HG03064 (cell line): ENCODE results near the gene C10orf90.

Experiments used
- ATAC-seq: cut with Tn5 transposase; IDR thresholded peaks from one replicate; pipeline ENCODE4 v1.9.1; 2021; ENCODE audit warnings: low read depth; ENCODE audit not compliant: unreplicated experiment

Gene C10orf90

DNA sequence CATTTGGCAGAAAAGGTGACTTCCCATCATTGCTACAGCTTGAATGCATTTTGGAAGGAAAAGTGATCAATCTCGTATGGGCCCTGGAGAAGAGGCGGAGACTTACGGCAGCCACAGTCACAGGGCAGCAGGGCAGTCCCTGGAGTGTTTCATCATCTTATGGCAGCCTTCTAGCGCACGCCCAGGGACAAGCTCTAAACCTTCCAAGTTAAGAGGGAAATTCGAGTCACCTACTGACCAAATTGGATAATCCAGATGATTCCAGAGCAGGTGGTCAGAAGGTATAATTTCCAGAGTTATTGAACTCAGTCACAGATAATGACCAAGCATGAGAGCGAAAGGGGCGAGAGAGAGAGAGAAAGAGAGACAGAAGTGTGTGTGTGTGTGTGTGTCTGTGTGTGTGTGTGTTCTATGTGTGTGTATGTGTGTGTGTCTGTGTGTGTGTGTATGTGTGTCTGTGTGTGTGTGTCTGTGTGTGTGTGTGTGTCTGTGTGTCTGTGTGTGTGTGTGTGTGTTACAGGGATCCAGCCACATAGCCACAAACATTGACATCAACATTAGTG, 158.5 kb downstream of the C10orf90 start:
- ATAC-seq: no peak

DNA sequence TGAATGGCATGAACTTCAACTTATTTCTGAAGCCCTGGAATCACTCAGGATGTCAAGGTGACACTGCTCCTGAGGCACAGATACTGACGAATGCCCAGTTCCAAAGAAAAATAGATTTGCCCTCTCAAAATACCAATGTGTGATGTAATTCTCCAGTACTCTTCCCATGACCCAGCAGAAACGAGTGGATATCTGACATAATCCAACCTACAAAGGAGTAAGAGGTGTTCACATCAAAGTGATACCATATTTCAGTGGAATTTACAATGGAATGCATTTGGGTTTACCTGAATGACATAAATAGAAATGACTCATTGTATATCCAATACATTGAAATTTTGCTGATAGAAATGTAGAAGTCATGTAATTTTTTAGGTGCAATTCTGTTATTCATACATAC, 161.3 kb downstream of the C10orf90 start:
- ATAC-seq: no peak

DNA sequence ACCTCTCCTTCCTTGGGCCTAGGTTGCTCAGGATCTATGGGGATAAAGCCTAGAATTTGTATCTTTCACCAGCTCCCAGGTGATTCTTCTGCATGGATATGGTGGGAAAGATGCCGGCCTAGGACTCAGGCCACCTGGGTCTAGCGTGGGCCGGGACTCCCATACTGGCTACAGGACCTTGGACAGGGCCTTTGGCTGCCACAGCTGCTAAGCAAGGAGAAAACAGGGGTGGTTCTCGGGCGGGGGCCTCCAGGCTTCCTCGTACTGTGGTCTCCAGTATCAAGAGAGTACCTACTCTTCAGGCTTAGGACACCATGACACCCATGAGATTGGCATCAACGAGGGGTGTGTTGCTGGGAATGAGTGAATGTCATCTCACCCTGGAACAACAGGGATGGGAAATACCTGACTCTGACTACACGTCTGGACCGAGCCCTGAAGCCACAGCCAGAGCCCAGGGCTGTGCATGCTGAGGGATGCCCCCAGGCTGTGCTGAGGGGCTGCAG, 161.9 kb downstream of the C10orf90 start:
- no peak for ATAC-seq

DNA sequence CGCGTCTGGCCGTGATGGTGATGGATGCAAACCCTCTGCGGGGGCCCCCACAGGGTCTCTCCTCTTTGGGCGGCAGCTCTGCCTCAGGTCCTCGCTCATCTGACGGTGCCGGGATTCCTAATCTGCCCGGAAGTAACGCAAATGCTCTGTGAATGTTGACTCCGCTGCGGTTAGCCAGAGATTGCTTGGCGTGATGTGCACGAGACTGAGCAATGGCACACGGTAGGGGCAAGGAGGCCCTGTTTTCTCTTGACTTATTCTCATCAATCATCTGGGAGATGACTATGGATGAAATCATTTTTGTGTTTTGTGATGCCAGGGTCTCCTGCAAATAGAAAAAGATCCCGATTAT, 165.8 kb downstream of the C10orf90 start:
- no peak for ATAC-seq

DNA sequence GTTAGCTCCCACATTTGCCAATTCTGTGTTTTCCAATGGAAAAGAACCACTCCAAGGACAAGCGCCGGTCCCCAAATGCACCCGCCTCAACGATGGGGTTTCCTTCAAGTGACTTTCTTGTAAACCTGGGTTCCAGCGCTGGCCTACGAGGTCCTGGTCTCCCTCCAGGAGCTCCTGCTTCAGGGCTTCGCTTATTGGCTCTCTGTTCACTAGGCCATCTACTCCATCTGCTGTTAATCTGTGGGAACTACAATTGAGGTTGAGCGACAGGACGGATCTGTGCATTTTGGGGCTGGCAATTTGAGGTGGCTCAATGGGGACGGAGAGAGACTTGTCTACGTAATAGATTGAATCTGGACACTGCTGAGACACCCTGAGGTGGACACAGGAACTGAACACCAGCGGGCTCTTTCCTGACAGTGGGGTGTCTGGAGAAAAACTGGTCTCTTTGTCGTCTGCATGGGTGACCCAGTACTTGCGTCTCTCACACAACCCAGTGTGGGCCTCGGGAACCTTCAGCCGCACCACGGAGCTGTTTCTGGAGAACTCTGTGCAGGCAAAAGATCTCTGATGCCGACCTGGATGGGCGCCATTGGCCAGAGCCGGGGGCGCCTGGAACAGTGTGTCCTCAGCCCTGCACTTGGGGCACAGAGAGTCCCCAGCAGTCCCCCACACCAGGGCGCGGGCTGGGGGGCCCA, 166.3 kb downstream of the C10orf90 start:
- no peak for ATAC-seq

DNA sequence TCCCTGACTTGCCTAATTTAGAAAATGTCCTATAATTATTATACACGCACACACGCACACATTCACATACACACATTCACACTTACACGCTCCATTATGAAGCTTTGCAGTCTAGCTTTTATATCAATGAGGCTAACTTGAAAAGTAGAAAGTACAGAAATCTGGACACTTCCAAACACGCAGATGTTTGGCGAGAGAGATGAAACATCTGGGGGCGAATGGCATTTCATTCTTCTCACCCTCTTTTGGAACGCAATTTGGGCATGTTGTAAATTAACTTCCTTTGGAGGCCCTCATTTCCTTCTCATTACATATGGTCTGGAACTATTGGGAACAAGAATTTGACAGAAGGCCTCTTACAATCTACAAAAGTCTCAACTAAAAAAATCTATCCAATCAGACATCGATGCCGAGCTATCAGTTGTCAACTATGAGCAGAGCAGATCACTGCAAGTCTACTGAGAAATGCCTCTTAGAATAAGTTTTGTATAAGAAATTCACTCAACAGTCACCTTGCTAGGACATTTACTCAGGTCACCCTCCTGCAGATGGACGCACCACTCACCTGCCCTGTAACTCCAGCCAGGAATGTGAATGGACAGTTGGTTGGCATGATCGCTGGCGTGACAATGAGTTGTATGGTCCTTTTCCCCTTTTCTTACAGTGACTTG, 167.0 kb downstream of the C10orf90 start:
- ATAC-seq: no peak

DNA sequence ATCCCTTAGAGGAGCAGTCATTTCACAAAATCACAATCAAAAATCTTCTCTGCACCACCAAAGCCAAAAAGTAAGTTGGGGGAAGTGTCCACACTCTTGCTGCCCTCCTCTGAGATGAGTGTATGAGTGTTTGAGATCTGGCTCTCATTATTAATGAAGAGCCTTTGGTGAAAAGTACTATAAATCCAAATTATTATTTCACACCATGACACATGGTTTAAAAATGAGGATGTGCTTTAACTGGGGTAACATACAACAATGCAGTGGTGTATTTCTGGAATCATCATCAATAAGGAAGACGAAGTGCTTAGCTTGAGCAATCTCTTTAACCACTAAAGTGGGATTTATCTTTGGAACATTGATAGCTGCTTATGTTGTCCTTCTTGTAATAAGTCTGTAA, 168.1 kb downstream of the C10orf90 start:
- ATAC-seq: no peak

DNA sequence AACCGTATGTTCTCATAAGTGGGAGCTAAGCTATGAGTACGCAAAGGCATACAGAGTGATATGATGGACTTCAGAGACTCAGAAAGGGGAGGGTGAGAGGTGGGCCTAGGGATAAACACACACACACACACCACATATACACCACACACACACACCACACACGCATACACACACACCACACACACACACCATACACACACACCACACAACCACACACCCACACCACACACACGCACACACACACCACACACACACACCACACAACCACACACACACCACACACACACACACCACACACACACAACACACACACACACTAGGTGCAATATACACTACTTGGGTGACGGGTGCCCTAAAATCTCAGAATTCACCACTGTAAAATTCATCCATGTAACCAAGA, 168.7 kb downstream of the C10orf90 start:
- ATAC-seq: no peak

DNA sequence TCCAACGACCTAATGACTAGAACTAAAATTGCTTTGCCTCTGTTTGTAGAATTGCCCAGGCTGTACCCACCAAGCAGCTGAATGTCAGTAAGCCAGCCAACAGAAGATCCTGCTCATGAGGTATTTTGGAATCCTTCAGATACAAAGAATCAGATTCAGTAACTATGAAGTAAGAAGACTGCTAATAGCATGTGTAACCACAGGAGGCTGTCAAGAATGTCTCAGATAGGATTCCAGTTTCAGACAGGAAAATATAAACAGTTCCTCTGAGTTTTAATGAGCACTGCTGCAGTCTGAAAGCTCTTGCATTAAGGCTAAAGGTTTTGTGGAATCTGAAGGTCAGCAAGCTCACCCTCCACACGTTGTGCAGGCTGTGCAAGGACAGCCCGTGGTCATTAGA, 169.6 kb downstream of the C10orf90 start:
- ATAC-seq: no peak

DNA sequence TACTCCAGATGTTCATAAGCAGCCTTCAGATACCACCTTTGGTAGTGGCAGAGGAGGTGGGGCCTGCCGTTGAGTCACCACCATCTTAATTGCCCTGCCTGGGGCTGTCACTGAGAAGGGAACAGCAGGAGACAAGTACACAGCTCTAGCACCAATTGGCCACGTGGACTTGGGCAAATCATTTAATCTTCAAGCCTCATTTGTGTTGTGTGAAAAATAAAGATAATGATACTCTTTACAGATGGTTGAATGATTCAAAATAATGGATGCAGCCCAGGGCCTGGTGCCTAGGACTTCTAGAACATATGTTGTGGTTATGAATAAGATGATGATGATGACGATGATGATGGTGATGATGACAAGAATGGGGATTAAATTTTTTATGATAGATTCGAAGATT, 170.3 kb downstream of the C10orf90 start:
- no peak for ATAC-seq

DNA sequence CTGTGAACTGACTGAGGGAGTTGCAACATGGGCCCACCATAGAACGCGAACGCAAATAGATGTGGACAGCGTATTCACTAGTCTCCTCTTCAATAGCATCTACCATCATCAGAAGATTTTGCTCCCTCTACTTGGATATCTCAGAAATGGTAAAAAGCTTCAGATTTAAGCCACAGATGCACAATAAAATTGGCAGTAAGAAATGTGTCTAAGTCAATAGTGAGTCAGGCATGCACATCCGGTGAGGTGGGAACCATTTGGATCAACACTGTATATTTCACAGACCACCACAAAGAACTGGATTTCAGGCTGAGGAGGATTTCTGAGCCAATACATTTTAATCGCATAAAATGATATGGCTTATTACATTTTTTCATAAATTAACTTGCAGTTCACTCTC, 170.7 kb downstream of the C10orf90 start:
- ATAC-seq: no peak

DNA sequence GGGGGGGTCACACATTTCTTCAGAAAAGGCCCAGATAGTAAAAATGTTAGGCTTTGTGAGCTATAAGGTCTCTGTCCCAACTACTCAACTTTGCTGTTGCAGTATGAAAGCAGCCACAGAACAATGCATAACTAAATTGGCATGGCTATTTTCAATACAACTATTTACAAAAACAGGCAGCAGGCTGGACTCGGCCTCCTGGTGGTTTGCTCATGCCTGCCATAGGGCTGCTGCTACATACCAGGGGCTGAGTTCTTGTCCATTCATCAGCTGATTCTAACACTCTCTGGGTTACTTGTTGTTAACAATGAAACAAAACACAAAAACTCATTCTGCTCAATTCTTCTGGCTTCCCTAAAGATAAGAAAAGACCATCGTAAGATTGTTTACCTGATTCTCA, 172.8 kb downstream of the C10orf90 start:
- ATAC-seq: no peak

DNA sequence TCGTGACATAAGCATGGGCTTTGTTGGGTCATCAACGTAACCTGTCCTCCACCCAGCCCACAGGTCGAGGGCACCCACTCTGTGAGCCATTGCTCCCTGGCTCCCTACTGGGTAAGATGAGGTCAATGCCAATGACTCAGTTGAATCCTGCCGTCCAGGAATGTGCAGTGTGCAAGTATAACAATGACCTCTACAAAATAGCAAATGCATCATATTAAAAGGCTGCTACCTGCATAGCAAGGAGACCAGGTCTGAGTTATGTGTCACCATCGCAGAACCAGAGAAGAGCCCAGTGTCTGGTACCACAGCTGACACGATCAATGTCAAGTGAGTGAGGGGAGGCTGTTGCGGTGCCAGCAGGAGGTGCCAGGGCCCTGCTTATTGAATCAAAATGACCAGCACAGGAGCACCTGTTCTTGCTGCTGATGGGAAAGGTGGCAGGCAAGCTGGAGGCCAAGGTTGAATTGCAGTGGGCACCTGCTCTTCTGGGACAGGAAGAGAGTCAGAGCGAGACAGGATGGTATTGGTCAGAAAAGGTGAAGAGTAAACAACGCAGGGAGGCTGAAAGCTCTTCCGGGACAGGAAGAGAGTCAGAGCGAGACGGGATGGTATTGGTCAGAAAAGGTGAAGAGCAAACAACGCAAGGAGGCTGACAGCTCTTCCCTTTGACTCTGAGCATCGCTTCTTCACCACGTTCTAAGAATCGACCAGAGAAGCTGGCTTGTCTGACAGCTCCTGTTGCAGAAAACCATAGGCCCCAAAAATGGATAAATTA, 173.5 kb downstream of the C10orf90 start:
- ATAC-seq: no peak

DNA sequence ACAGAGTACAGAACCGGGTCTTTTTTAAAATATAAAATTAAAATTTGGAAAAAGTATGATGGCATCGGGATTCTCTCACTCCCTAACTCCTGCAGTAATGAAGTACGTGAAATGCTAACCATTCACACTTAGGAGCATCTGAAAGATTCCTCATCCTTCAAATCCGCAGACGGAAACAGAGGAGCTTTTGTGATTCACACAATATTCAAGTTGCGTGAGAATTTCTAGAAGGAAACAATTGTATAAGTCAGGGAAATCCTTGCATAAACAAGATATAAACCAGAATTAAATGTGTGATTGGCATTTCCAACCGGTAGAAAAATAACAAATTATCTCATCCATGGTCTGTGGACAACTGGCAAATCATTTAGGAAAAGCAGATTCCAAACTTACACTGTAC, 179.0 kb downstream of the C10orf90 start:
- no peak for ATAC-seq

DNA sequence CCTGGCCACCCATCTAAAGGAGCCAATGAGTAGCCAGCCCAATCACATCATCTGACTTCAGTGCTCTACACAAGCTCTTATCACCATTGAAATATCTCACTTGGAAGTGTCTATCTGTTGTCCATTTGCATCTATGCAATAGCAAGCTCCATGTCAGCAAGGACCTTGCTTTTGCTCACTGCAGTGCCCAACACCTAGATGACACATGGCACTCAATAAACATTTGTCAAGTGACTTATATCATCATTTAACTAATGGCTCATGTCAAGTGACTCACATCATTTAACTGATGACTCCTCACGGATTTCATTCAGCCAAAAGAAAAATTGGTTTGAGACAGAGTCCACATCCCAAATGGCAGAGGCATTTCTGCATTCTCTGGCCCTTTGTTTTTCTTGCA, 189.3 kb downstream of the C10orf90 start:
- ATAC-seq: no peak

DNA sequence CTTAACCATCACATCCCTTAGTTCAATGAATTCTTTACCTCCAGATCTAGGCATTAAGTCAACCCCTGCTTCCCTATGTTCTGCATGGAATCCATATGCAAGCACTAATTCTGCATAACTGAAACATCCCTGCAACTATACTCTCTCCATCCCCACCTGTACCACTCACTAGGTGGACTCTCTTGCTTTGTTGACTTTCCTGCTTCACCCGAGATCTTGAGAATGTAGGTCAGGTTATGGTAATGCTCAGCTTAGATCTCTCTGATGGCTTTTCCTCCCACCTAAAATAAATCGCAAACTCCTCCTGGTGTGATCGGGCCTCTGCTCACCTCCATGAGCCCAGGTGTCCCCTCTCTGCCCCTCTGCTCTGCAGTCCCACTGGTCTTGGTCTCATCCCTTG, 189.8 kb downstream of the C10orf90 start:
- no peak for ATAC-seq

DNA sequence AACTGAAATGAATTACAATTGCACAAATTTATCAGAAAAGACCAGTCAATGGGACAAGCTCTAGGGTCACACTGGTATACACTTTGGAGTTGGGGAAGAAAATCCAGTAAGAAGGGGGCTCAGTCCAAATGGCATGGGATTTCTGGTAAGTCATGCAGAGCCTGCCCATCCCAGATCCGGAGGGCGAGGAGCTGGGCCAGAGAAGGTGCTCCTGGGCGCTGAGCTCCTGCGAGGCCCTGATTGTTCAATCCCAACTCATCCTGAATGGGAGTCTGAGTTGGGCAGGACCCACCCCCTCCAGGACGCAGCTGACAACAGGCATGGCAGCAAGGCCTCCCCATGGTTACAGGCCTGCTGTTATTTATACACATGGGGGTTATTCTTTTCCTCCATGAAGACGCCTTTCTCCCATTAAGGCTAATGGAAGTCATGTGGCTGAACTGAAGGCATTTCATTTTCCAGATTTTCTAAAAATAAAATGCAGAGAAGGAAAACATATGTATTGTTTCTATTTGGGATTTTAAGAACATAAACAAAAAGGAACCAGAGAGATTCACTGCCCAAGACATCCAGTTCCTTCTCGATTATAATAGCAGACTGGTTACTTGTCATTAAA, 191.1 kb downstream of the C10orf90 start:
- no peak for ATAC-seq

DNA sequence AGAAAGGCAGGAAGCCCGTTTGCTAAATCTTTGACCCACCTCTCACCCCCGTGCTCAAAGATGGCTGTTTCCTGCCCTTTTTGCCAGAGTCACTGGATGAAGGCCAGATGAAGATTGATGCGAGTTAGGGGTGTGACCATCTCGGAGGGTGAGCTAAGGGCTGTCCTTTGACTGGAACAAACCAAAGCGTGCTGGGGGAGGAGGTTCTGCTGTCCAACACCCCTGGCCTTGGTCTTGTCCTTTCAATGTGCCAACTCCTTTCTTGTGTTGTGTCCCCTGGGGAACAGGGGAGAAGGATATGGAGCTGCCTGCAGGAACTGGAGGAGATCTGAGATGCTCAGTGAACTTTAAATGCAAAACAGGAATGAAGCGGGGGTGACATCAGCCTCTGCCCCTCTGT, 191.9 kb downstream of the C10orf90 start:
- ATAC-seq: no peak

DNA sequence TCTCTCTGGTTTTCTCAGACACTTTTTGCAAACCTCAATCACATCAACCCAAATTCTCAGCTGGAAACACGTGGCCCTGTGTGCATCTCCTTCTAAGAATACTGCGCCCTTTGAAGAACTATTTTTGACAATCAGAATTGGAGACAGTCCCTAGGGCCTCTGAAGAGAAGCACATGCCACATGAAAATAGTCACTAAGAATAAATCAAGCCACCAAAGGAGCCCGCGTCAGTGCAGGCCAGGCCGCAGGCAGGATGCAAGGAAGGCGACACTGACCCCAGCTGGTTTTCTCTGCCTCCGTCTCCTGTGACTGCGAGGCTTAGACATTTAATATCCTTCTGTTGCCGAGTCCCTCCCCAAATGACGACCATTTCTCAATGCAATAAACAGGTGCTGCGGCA, 194.2 kb downstream of the C10orf90 start:
- ATAC-seq: no peak

DNA sequence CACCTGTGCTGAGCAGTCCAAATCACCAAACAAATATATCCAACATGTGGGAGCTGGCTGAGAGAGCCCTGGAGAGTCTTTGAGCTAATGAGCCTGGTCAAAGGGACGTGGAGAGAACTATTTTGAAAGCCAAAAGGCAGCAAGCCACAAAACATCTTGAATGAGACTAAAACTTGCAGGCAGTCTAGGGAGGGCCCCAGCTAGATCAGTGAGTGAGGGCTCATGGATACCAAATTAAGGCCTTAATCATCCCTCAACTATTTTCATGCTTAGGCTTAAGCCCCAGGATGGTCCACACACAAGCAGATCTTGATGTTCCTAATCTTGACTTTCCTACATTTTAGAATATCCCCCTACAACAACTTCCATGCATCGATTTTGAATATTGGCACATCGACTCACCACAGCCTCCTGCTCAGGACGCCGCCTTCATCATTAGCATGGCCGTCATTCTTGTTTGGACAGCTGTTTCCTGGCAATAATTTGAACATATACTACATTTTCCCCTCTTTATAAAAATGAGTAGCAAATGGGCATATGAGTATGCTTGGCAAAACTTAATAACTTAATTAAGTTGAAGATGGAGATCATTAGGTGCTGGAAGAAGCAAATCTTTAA, 195.3 kb downstream of the C10orf90 start:
- ATAC-seq: no peak
